GM23338 (cell line): Measurements from ENCODE around the gene RNF145. TPM values are rescaled to one million over a fixed set of nuclear protein-coding genes. Genes with fewer than 3 reads are reported as not detected.

Source experiments
- CREB1 ChIP-seq: fragments of 250-450 bp; sonication (Bioruptor Pico); IDR thresholded peaks from 2 replicates; pipeline ENCODE4 v1.5.0; 2020; ENCODE audit warnings: low read depth, mild to moderate bottlenecking, moderate library complexity
- EZH2 ChIP-seq: fragments of 200-600 bp; sonication (generic); IDR thresholded peaks from one replicate; pipeline ENCODE4 v1.8.0; 2017; ENCODE audit warnings: antibody characterized with exemption, mild to moderate bottlenecking, low read depth; ENCODE audit not compliant: unreplicated experiment
- EZH2phosphoT487 ChIP-seq: fragments of 200-600 bp; sonication (generic); IDR thresholded peaks from one replicate; pipeline ENCODE4 v1.8.1; 2018; ENCODE audit warnings: antibody characterized with exemption; ENCODE audit not compliant: unreplicated experiment
- JUNB ChIP-seq: IDR thresholded peaks from one replicate; pipeline ENCODE4 v1.6.1; 2016; ENCODE audit warnings: antibody characterized with exemption; ENCODE audit not compliant: unreplicated experiment
- NANOG ChIP-seq: IDR thresholded peaks from 2 replicates; pipeline ENCODE4 v1.6.1; 2016; ENCODE audit warnings: antibody characterized with exemption, borderline replicate concordance
- STAT1 ChIP-seq: IDR thresholded peaks from one replicate; pipeline ENCODE4 v1.6.1; 2016; ENCODE audit warnings: antibody characterized with exemption; ENCODE audit not compliant: unreplicated experiment
- ZNF114 ChIP-seq: fragments of 250-450 bp; sonication (Bioruptor Pico); IDR thresholded peaks from 2 replicates; pipeline ENCODE4 v1.5.0; 2020; ENCODE audit warnings: mild to moderate bottlenecking, moderate library complexity
- polyA plus RNA-seq: library from polyadenylated mRNA; unstranded; fragments of >200 nt; fragmentation: Nextera tagmentation; extraction: Ambion mirVana; gene quantifications from 2 replicates; pipeline ENCODE4 v1.2.1, GENCODE V29; 2016
- total RNA-seq: library from RNA; depleted of rRNA; stranded (reverse); fragments of >200 nt; shearing (Covaris generic); gene quantifications from 2 replicates; pipeline ENCODE4 v1.2.3, GENCODE V29; 2014
- TF ChIP-seq, protein P1 (sequence below): fragments of 250-450 bp; sonication (Bioruptor Pico); IDR thresholded peaks from 2 replicates; pipeline ENCODE4 v1.5.0; 2020; ENCODE audit warnings: mild to moderate bottlenecking, moderate library complexity
- TF ChIP-seq, protein P2 (sequence below): IDR thresholded peaks from 2 replicates; pipeline ENCODE4 v1.6.1; 2016; ENCODE audit warnings: antibody characterized with exemption
- TF ChIP-seq, protein P3 (sequence below), 2 experiments: fragments of 200-600 bp in 1 of 2; sonication (generic) in 1 of 2; conservative IDR thresholded peaks; 2 replicates each; pipeline versions ENCODE4 v1.5.1 to v1.6.1; 2016 to 2017; ENCODE audit warnings: antibody characterized with exemption in 2 of 2, low read depth in 2 of 2, mild to moderate bottlenecking in 2 of 2, moderate library complexity in 1 of 2

The RNF145 gene
- total and polyA plus RNA-seq, 2 experiments from 2014 or later: 15.6 to 43.5 TPM

DNA sequence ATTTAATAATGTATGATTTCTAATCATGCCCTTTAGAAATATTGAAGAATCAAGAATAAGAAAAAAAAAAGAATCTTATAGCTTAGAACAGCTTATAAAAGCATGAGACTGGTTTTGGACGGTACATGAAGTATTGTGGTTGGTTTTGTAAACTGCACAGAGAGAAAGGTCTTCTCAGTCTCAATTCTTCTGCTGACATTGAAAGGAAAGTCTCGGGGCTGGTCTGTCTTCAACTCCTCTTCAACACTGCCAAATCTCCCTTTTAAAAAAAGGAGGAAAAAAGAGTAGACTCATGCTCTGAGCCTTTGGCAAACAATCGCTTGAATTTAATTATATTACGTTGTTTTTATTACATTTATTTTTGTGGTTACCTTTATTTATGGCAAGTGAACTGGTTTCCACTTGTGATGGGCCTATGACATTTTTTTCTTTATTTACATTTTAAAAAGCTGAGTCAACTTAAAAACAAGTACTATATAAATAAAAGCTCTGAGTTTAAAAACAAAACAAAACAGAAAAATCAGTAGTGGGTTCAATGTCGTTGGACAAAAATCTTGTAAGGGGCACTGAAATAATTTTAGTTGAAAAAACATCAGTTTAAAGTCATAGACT lies 76.8 kb downstream of the RNF145 start (continued):
- TF ChIP-seq, protein P1, sequence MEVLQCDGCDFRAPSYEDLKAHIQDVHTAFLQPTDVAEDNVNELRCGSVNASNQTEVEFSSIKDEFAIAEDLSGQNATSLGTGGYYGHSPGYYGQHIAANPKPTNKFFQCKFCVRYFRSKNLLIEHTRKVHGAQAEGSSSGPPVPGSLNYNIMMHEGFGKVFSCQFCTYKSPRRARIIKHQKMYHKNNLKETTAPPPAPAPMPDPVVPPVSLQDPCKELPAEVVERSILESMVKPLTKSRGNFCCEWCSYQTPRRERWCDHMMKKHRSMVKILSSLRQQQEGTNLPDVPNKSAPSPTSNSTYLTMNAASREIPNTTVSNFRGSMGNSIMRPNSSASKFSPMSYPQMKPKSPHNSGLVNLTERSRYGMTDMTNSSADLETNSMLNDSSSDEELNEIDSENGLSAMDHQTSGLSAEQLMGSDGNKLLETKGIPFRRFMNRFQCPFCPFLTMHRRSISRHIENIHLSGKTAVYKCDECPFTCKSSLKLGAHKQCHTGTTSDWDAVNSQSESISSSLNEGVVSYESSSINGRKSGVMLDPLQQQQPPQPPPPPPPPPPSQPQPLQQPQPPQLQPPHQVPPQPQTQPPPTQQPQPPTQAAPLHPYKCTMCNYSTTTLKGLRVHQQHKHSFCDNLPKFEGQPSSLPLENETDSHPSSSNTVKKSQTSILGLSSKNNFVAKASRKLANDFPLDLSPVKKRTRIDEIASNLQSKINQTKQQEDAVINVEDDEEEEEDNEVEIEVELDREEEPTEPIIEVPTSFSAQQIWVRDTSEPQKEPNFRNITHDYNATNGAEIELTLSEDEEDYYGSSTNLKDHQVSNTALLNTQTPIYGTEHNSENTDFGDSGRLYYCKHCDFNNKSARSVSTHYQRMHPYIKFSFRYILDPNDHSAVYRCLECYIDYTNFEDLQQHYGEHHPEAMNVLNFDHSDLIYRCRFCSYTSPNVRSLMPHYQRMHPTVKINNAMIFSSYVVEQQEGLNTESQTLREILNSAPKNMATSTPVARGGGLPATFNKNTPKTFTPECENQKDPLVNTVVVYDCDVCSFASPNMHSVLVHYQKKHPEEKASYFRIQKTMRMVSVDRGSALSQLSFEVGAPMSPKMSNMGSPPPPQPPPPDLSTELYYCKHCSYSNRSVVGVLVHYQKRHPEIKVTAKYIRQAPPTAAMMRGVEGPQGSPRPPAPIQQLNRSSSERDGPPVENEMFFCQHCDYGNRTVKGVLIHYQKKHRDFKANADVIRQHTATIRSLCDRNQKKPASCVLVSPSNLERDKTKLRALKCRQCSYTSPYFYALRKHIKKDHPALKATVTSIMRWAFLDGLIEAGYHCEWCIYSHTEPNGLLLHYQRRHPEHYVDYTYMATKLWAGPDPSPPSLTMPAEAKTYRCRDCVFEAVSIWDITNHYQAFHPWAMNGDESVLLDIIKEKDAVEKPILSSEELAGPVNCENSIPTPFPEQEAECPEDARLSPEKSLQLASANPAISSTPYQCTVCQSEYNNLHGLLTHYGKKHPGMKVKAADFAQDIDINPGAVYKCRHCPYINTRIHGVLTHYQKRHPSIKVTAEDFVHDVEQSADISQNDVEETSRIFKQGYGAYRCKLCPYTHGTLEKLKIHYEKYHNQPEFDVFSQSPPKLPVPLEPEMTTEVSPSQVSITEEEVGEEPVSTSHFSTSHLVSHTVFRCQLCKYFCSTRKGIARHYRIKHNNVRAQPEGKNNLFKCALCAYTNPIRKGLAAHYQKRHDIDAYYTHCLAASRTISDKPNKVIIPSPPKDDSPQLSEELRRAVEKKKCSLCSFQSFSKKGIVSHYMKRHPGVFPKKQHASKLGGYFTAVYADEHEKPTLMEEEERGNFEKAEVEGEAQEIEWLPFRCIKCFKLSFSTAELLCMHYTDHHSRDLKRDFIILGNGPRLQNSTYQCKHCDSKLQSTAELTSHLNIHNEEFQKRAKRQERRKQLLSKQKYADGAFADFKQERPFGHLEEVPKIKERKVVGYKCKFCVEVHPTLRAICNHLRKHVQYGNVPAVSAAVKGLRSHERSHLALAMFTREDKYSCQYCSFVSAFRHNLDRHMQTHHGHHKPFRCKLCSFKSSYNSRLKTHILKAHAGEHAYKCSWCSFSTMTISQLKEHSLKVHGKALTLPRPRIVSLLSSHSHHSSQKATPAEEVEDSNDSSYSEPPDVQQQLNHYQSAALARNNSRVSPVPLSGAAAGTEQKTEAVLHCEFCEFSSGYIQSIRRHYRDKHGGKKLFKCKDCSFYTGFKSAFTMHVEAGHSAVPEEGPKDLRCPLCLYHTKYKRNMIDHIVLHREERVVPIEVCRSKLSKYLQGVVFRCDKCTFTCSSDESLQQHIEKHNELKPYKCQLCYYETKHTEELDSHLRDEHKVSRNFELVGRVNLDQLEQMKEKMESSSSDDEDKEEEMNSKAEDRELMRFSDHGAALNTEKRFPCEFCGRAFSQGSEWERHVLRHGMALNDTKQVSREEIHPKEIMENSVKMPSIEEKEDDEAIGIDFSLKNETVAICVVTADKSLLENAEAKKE (CRISPR knock-in tag): no peak
- TF ChIP-seq EZH2 (no peak), CREB1 (no peak), STAT1 (no peak), JUNB (no peak), NANOG (no peak), ZNF114 (CRISPR knock-in tag) (no peak), EZH2phosphoT487 (no peak)
- TF ChIP-seq, protein P2, sequence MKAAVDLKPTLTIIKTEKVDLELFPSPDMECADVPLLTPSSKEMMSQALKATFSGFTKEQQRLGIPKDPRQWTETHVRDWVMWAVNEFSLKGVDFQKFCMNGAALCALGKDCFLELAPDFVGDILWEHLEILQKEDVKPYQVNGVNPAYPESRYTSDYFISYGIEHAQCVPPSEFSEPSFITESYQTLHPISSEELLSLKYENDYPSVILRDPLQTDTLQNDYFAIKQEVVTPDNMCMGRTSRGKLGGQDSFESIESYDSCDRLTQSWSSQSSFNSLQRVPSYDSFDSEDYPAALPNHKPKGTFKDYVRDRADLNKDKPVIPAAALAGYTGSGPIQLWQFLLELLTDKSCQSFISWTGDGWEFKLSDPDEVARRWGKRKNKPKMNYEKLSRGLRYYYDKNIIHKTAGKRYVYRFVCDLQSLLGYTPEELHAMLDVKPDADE: no peak
- TF ChIP-seq, protein P3, sequence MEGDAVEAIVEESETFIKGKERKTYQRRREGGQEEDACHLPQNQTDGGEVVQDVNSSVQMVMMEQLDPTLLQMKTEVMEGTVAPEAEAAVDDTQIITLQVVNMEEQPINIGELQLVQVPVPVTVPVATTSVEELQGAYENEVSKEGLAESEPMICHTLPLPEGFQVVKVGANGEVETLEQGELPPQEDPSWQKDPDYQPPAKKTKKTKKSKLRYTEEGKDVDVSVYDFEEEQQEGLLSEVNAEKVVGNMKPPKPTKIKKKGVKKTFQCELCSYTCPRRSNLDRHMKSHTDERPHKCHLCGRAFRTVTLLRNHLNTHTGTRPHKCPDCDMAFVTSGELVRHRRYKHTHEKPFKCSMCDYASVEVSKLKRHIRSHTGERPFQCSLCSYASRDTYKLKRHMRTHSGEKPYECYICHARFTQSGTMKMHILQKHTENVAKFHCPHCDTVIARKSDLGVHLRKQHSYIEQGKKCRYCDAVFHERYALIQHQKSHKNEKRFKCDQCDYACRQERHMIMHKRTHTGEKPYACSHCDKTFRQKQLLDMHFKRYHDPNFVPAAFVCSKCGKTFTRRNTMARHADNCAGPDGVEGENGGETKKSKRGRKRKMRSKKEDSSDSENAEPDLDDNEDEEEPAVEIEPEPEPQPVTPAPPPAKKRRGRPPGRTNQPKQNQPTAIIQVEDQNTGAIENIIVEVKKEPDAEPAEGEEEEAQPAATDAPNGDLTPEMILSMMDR (conservative IDR thresholded peaks at IDR 0.05; ENCODE audit: low read depth in 2 of 2): no peak
